Keratinocyte (primary cell): ENCODE measurements around the gene UBA52. TPM values are rescaled to one million over a fixed set of nuclear protein-coding genes. Genes with fewer than 3 reads are reported as not detected.

Experiments used
- DNase-seq: peaks from one replicate; pipeline ENCODE4 v3.0.0-alpha.2; 2011; ENCODE audit warnings: low read depth, missing footprints, low spot score
- FAIRE-seq: peaks from 2 replicates; lab custom pipeline; 2011; peaks lifted over from hg19 to GRCh38; lab: Jason Lieb, UNC
- H2AFZ ChIP-seq: 2 replicates; pipeline ENCODE4 v1.6.0; 2012; ENCODE audit warnings: low read length, control low read depth, inconsistent platforms; ENCODE audit not compliant: control insufficient read depth
- H3K27ac ChIP-seq: 2 replicates; pipeline ENCODE4 v1.5.1; 2011; ENCODE audit warnings: low read length; ENCODE audit not compliant: control insufficient read depth, insufficient read depth
- H3K27me3 ChIP-seq: 3 replicates; pipeline ENCODE4 v1.6.0; 2011; ENCODE audit warnings: low read length; ENCODE audit not compliant: control insufficient read depth, insufficient read depth; ENCODE audit errors: extremely low read depth
- H3K36me3 ChIP-seq, 2 experiments: 2 replicates in 1 of 2; 3 replicates in 1 of 2; pipeline ENCODE4 v1.5.1; 2011; ENCODE audit warnings: low read length in 2 of 2, mild to moderate bottlenecking in 1 of 2; ENCODE audit not compliant: control insufficient read depth in 2 of 2, insufficient read depth in 2 of 2; ENCODE audit errors: extremely low read depth in 1 of 2
- H3K4me1 ChIP-seq: 3 replicates; pipeline ENCODE4 v1.5.1; 2011; ENCODE audit warnings: low read length; ENCODE audit not compliant: control insufficient read depth, insufficient read depth; ENCODE audit errors: extremely low read depth
- H3K4me2 ChIP-seq: 3 replicates; pipeline ENCODE4 v1.6.0; 2011; ENCODE audit warnings: low read depth, low read length; ENCODE audit not compliant: control insufficient read depth, insufficient read depth; ENCODE audit errors: extremely low read depth
- H3K4me3 ChIP-seq, 3 experiments: fragments of 200-600 bp in 1 of 3; sonication (generic) in 1 of 3; 2 replicates in 2 of 3; 3 replicates in 1 of 3; pipeline ENCODE4 v1.5.1; 2011 to 2016; ENCODE audit warnings: low read length in 3 of 3, mild to moderate bottlenecking in 3 of 3, control low read depth in 2 of 3, inconsistent platforms in 1 of 3, low read depth in 1 of 3, mixed read lengths in 1 of 3, mixed run types in 1 of 3, moderate library complexity in 1 of 3; ENCODE audit not compliant: control insufficient read depth in 2 of 3, insufficient read depth in 2 of 3; ENCODE audit errors: extremely low read depth in 1 of 3
- H3K79me2 ChIP-seq: 2 replicates; pipeline ENCODE4 v1.6.0; 2012; ENCODE audit warnings: low read length; ENCODE audit not compliant: control insufficient read depth, insufficient read depth
- H3K9ac ChIP-seq: 3 replicates; pipeline ENCODE4 v1.6.0; 2011; ENCODE audit warnings: low read length; ENCODE audit not compliant: control insufficient read depth, insufficient read depth; ENCODE audit errors: extremely low read depth
- H3K9me1 ChIP-seq: 3 replicates; pipeline ENCODE4 v1.6.0; 2011; ENCODE audit warnings: low read length; ENCODE audit not compliant: control insufficient read depth, insufficient read depth; ENCODE audit errors: extremely low read depth
- H3K9me3 ChIP-seq: 2 replicates; pipeline ENCODE4 v1.5.1; 2012; ENCODE audit warnings: low read depth, low read length; ENCODE audit not compliant: control insufficient read depth
- H4K20me1 ChIP-seq: 3 replicates; pipeline ENCODE4 v1.6.0; 2011; ENCODE audit warnings: low read length; ENCODE audit not compliant: control insufficient read depth, insufficient read depth; ENCODE audit errors: extremely low read depth
- EZH2 ChIP-seq: IDR thresholded peaks from one replicate; pipeline ENCODE4 v1.6.1; 2012; ENCODE audit warnings: inconsistent platforms, mild to moderate bottlenecking, low read length, moderate library complexity
- dilution Hi-C: fragments of 300-500 bp; cut with MboI; formaldehyde crosslinking; loops from one replicate; pipeline ENCODE4 v1.7.0; 2020; ENCODE audit warnings: low sequenced_read_pairs; ENCODE audit not compliant: extremely low pct_ligation_motif_present
- polyA plus RNA-seq, 5 experiments: library from polyadenylated mRNA; depleted of rRNA in 3 of 5; stranded (reverse) in 3 of 5; stranded (forward) in 1 of 5; unstranded in 1 of 5; fragments of >200 nt; gene quantifications; 1 replicate in 1 of 5; 2 replicates in 3 of 5; 3 replicates in 1 of 5; pipeline versions ENCODE4 v1.2.1 to v1.2.3, GENCODE V29; 2011 to 2012; ENCODE audit warnings: missing spikeins in 2 of 5, low read depth in 1 of 5, low replicate concordance in 1 of 5
- TF ChIP-seq, protein P1 (sequence below), 3 experiments: IDR thresholded peaks in 1 of 3; conservative IDR thresholded peaks in 1 of 3; optimal IDR thresholded peaks in 1 of 3; 2 replicates in 2 of 3; 3 replicates in 1 of 3; pipeline versions ENCODE3 to v1.5.1; 2011; ENCODE audit warnings: low read length in 3 of 3, mild to moderate bottlenecking in 3 of 3, moderate library complexity in 2 of 3, control low read depth in 1 of 3, inconsistent platforms in 1 of 3; ENCODE audit not compliant: insufficient read depth in 2 of 3; ENCODE audit errors: extremely low read depth in 1 of 3

UBA52 gene
- polyA plus RNA-seq, 1 donor (not counting 4 experiments of a cell fraction or from before 2014, with no cell fraction given) = 1,376 TPM

DNA sequence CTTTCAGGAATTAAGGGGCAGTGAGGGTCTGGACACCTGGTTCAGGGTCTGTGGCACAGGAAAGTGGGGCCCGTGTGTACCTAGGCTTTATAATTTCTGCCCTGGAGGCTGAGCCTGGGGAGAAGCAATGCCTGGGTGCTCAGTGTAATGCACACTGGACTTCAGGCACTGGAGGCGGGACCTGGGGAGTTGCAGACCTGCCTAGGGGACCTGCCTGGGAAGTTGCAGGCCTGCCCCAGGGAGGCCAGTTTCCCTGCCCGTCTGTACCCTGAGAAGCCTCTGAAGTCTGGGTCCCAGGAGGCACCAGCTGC is 38.5 kb downstream of the UBA52 start:
- Histone ChIP-seq H3K4me2 (no peak overlapping the region), H2AFZ (no peak overlapping the region), H3K9me3 (no peaks in the 10 kb centered on the region), H3K9me1 (no peaks in the 10 kb centered on the region), H4K20me1 (no peaks in the 10 kb centered on the region), H3K9ac (no peak overlapping the region), H3K79me2 (no peaks in the 10 kb centered on the region), H3K27ac (no peak overlapping the region), H3K27me3 (peaks cover 91% of the 10 kb centered on the region), H3K36me3 (no peaks in the 10 kb centered on the region), H3K4me1 (peaks cover 8% of the 10 kb centered on the region), H3K4me3 (no peak overlapping the region)
- dilution Hi-C loops = no loop called here
- TF ChIP-seq, protein P1, sequence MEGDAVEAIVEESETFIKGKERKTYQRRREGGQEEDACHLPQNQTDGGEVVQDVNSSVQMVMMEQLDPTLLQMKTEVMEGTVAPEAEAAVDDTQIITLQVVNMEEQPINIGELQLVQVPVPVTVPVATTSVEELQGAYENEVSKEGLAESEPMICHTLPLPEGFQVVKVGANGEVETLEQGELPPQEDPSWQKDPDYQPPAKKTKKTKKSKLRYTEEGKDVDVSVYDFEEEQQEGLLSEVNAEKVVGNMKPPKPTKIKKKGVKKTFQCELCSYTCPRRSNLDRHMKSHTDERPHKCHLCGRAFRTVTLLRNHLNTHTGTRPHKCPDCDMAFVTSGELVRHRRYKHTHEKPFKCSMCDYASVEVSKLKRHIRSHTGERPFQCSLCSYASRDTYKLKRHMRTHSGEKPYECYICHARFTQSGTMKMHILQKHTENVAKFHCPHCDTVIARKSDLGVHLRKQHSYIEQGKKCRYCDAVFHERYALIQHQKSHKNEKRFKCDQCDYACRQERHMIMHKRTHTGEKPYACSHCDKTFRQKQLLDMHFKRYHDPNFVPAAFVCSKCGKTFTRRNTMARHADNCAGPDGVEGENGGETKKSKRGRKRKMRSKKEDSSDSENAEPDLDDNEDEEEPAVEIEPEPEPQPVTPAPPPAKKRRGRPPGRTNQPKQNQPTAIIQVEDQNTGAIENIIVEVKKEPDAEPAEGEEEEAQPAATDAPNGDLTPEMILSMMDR (optimal IDR thresholded peaks at IDR 0.05 in 1 of 3, IDR thresholded peaks at IDR 0.05 in 1 of 3, conservative IDR thresholded peaks at IDR 0.05 in 1 of 3; ENCODE audit: extremely low read depth in 1 of 3, insufficient read depth in 2 of 3, low read length in 3 of 3) = no peak
- peak; percentile 61 for TF ChIP-seq EZH2
- FAIRE-seq (no peak), DNase-seq (no peak)

DNA sequence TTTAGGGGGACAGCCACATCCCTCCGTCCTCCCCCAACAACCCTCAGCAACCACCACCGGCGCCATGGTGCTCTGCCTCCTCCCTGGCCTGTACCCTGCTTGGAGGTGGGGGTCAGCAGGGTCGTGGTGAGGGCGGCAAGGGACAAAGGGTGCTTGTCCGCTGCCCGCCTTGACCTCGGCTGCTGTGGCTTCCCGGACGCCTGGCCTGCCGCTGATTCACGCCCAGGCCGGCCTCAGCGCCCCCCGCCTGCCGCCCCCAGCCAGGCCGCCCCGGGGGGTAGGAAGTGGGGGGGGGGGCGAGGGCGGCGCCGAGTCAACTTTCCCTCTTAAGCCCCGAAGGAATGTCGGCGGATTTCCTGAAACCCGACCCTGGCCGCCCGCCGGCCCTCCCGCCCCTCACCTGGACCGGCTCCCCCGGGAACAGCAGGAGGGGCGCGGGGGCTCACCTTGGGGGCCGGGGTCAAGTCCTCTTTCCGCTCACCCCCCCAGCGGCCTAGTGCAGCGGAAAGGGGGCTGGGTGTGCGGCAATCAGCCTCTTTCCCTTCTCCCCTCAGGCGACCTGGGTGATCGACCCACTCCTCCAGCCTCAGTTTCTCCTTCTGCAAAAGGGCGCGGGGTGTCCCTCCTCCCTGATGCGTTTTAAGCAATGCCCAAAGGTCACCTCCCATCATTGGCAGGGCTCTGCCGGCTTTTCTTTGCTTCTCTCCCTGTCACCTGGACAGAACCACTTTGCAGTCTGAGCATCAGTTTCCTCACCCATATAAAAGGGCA is 39.1 kb downstream of the UBA52 start:
- Histone ChIP-seq H3K4me2 (no peak overlapping the region), H3K27ac (no peak overlapping the region), H3K9me1 (no peaks in the 10 kb centered on the region), H3K27me3 (peaks cover 85% of the 10 kb centered on the region), H4K20me1 (no peaks in the 10 kb centered on the region), H3K9ac (no peak overlapping the region), H3K79me2 (no peaks in the 10 kb centered on the region), H3K9me3 (no peaks in the 10 kb centered on the region), H3K4me3 (no peak overlapping the region), H3K4me1 (peaks cover 8% of the 10 kb centered on the region), H2AFZ (no peak overlapping the region), H3K36me3 (no peaks in the 10 kb centered on the region)
- dilution Hi-C loops = no loop called here
- FAIRE-seq (no peak), DNase-seq (no peak)
- TF ChIP-seq, protein P1 (optimal IDR thresholded peaks at IDR 0.05 in 1 of 3, IDR thresholded peaks at IDR 0.05 in 1 of 3, conservative IDR thresholded peaks at IDR 0.05 in 1 of 3; ENCODE audit: extremely low read depth in 1 of 3, insufficient read depth in 2 of 3, low read length in 3 of 3) = no peak
- TF ChIP-seq EZH2 = no peak
